ENCODE data around the gene FAM168A.

GRCh38 chr11:73525611-73526010, 72.3 kb downstream of the FAM168A start:
- TF ChIP-seq CTCF (IDR thresholded peaks at IDR 0.05; ENCODE audit: insufficient read depth, low read length) (no peak), REST (IDR thresholded peaks at IDR 0.05; ENCODE audit: insufficient replicate concordance, low read depth) (no peak)

Data from HL-60 (cell line).